Right forelimb (tissue), 1 donor: ENCODE results near the gene ZSCAN2.
"Not testable (repeated sequence)": the region's sequence is repeated elsewhere in the genome, so short reads cannot be mapped to it uniquely, and the experiment has no call there.

Source experiments
- DNase-seq: peaks from one replicate; pipeline ENCODE4 v3.0.0-alpha.2; 2018

Gene ZSCAN2

DNA sequence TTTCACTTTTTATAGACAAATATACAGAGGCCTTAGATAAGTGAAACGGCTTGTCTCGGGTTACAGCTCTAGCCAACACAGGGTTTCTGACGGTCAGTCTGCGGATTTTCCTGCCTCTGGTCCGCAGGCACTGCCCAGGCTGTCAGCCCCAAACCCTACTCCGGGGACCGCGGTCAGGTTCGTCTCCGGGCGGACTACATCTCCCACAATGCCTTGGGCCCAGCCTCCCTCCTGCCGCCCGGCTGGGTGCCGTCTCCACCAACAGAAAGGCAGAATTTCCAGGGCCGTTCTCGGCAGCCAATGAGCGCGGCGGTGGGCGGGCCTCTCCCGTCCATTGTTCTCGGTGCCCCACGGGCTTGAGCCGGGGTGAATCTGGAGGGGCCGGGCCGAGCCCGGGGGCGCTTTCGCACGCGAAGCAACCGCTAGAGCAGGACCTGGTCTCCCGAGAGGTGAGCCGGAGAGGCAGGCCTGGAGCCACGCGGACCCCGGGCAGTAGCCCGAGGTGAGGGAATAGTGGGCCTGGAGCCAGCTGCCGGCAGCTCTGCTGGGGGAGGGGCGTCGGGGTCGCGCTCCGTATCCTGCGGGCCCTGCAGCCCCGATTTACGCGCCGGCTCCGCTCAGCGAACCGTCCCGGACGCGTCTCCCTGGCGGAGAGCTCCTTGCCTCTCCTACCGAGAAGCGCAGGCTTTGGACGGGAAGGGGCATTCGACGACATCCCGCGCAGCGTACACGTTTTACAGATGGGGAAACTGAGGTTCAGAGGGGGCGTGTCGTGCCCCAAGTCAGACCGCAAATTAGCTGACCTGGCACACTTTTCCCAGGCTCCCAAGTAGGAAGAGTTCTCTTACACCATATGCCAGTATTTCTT, at the start of gene ZSCAN2:
Gene ZSCAN2, plus strand, starts transcription at position 323 of the 868 bp plus-strand sequence. CDS start 2,919 bp downstream, outside the sequence.
- peak; percentile 96 for DNase-seq

GRCh38 chr15:84551624-84552023, 49.2 kb upstream of the ZSCAN2 start:
- not testable (repeated sequence) for DNase-seq

DNA sequence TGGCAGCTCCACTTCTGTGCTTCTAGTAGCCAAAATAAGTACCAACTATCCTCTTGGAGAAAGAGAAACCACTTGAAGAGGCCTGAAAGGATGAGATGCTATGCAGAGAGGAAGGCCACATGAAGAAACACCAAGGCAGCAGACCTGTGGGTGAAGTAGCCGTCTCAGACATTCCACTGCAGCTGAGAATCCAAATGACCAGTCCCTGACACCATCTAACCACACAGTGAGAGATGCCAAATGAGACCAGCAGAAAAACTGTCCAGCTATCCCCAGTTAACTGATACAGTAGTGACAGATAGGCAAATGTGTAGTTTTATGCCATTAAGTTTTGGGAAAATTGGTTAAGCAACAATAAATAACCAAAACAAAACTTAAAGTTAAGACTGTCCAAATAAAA, 47.9 kb upstream of the ZSCAN2 start:
- no peak for DNase-seq

GRCh38 chr15:84556690-84557089, 44.1 kb upstream of the ZSCAN2 start:
- DNase-seq = not testable (repeated sequence)

GRCh38 chr15:84568021-84568420, 32.8 kb upstream of the ZSCAN2 start:
- DNase-seq = not testable (repeated sequence)

GRCh38 chr15:84570164-84570735, 30.6 kb upstream of the ZSCAN2 start:
- DNase-seq = peak; percentile 79

GRCh38 chr15:84572231-84572630, 28.6 kb upstream of the ZSCAN2 start:
- DNase-seq = no peak

- DNase-seq = no peak
Observed at GRCh38 chr15:84575493-84575892, 25.3 kb upstream of the ZSCAN2 start.

DNA sequence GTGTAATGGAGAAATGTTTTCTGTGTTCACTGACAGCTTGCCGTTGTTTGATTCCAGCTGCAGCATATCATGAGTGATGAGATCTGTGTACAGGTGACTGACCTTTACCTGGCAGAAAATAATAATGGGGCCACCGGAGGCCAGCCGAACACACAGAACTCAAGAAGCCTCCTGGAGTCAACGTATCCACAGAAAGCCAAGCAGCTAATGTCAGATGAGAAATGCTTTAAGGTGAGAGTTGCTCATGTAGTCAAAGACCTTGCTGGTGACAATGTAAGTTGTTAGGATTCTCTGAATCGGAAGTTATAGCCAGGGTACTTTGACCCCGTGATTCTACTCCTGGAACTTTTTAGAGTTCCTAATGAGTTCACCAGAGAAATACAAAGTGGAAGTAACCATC, 22.9 kb upstream of the ZSCAN2 start:
- DNase-seq = not testable (repeated sequence)

DNA sequence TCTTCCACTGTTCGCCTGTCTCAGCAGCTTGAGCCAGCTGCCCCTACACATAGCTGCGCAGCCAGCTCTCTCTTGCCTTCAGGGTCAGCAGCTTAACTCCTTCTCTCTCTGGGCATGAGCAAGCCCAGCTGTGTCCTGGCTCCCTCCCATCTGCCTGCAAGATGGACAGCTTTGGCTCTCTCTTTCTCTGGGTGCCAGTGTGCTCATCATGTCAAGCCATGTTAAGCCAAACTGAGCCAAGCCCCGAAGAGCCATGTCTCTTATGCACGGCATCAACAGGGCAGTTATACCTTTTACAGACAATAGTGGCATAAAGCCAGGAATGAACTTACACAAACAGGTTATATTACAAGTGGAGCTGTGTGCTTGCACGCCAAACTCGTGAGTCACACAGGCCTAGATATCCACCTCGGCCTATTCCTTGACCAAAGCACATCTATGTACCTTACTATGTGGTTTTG, 21.5 kb upstream of the ZSCAN2 start:
- not testable (repeated sequence) for DNase-seq

DNA sequence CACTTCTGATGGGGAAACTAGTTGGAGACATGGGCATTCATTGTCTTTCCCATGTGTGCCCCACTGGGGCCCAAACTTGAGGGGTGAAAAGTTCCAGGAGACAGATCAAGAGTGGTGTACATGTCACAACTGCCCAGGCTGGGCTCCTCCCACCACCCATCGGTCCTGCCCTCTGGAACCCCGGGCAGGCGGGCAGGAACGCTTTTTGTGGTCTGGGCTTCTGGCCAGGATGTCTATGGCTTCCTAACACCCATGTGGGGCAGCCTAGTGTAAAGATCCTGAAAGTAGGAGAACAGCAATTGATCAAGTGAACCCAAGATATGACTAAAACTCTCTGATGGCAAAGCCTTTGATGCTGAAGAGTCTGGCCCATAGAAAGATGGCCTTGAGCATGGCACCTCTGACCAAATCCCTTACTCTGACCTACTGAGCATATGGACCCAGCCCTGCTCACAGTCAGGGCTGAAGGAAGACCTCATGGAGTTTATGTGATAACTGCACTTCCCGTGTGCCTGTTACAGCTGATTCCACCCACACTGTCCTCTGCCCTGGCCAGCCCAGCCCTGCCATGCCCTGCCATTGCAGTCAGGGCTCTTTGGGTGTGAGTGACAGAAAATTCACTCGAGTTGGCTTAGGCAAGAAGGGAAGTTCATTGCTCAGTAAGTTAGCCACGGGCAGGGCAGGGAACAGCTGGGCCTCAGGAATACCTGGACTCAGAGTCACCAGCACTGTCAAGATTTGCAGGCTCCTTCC, 19.0 kb upstream of the ZSCAN2 start:
- not testable (repeated sequence) for DNase-seq

- DNase-seq = no peak
Observed at GRCh38 chr15:84582583-84583157, 18.1 kb upstream of the ZSCAN2 start.

DNA sequence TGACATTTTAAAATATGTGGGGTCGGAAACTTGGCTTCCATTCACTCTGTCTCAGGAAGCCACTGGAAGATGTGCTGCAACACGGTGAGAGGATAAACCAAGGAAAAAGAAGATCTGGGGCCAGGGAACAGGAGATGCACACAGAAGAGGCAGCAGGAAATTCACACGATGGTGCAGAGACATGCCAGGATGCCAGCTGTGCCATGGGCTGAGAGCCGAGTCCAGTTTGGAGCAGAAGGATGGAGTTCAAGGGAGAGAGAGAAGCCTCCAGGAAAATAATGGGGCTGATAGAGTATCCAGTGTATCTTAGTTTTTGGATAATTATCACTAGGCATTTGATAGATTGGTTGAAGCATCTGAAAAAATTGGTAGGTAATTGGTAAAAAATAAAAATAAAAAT, 16.9 kb upstream of the ZSCAN2 start:
- DNase-seq = not testable (repeated sequence)

GRCh38 chr15:84586696-84587095, 14.1 kb upstream of the ZSCAN2 start:
- no peak for DNase-seq

DNA sequence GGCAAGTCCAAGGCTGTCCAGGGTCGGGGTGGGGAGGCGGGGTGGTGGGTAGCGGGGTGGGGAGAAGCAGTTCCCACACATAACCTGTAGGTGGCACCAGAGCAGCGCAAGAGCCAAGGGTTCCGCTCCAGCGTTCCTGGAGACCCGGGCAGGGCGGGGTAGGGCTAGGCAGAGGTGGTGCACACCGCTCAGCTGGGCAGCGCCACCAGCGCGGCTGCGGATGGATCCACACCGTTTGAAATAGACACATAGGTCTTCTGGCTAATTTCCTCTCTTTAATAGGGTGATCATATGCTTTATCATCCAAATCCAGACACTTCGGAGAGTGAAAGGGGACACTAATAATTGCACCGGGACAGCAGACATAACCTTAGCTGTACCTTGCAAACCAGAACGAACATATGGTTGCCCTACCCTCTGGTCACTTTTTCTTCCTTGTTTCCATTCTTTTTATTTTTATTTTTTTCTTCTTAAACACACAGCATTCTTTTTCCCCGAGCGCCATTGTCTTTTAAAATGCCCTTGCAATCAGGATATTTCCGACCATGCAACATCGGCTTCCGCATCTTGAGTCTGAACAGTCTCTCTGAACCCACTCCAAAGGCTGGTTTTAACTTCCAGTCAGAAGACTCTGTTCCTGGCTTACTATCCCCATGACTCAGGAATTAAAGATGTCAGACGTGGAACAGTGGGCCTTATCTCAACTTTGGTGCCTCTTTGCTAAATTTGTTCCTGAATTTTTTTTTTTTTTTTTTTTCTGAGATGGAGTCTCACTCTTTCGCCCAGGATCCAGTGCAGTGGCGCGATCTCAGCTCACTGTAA, 12.5 kb upstream of the ZSCAN2 start:
- peak; percentile 90 for DNase-seq

- no peak for DNase-seq
Observed at GRCh38 chr15:84590406-84590805, 10.4 kb upstream of the ZSCAN2 start.

DNA sequence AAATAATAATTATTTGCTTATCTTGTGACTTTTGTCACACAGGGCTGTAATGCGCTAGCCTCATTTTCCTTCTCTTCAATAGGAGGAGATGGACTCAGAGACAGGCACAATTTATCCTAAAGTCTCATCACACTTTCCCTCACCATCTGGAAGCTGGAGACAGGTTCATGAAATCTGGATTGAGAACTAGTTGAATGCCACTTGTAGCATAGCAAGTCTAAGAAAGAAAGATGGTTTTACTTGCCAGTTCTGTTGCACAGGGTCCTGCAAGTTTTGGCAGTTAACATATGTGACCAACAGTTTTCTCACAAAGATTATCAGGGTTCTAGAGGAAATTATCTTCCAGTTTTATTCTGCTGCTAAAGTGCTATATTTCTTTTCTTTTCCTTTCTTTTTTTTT, 9.0 kb upstream of the ZSCAN2 start:
- no peak for DNase-seq

DNA sequence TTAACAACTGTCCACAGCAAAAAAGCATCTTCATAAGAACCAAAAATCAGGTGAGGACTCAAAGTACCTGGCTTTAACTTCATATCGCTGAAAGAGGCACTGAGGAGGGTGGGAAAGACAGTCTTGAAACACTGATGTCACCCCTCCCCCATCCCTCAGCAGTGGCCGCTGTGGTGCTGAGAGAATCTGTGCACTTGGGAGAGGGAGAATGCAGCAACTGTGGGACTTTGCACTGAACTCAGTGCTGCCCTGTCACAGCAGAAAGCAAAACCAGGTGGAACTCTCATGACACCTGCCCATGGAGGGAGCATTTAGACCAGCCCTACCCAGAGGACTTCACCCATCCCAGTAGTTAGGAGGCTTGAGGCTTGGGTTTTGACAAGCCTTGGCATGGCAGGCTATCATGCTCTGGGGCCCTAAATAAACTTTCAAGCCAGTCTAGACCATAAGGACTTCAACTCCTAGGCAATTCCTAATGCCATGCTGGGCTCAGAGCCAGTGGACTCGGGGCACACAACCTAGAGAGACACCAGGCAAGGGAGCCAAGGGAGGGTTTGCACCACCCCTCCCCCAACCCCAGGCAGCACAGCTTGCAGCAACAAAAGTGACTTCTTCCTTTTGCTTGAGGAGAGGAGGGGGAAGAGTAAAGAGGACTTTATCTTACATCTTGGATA, 6.1 kb upstream of the ZSCAN2 start:
- DNase-seq = no peak

- DNase-seq = no peak
Observed at GRCh38 chr15:84595660-84596059, 5.1 kb upstream of the ZSCAN2 start.

DNA sequence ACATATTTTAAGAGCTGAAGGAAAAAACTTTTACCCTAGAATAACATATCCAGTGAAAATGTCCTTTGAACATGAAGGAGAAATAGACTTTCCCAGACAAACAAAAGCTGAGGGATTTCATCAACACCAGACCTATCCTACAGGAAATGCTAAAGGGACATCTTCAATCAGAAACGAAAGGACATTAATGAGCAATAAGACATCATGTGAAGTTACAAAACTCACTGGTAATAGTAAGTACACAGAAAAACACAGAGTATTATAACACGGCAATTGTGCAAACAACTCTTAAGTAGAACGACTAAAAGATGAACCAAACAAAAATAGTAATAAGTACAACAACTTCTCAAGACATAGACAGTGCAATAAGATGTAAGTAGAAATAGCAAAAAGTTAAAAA, 3.5 kb upstream of the ZSCAN2 start:
- DNase-seq = no peak

GRCh38 chr15:84598250-84598649, 2.6 kb upstream of the ZSCAN2 start:
- DNase-seq = no peak

DNA sequence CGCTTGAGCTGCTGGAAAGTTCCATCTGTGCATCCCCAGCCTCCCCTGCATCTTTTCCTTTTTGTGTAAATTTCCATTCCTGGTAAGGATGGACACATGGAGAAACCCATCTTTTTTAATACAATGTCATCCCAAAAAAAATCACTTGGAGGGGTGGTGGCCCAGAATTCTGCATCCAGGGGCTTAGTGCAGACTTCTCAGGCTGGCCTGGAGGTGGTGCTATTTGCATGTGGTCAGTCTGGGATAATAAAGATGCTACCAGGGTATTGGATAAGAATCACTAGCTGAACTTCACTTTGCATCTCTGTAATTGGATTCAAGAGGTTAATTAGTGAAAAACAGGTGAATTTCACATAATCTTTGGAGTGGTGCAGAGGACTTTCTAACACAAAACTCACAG, 1.8 kb upstream of the ZSCAN2 start:
- DNase-seq = peak; percentile 47
